ENCODE measurements around the gene LEP.
"Not testable (repeated sequence)": the region's sequence is repeated elsewhere in the genome, so short reads cannot be mapped to it uniquely, and the experiment has no call there.

Gene LEP

GRCh38 chr7:128210590-128211570, 30.2 kb upstream of the LEP start:
- DNase-seq (ENCODE audit: low spot score) = no peak

DNA sequence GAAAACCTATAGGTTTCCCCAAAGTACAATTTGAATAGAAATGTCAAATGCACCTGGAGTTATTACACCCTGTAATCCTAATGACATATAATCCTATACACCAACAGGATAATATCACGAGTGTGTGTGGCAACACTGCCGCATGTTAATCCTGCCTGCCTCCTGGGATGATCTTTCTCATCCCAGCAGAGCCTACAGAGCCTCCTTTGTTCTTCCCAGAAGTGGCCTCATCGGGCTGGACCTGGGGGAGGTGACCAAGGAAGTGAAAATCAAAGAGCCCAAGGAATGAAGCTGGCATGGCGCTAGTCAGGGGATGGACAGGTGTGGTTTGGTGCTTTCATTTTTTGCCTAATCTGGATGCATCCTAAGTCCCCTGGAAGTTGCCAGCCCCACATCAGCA, 29.5 kb upstream of the LEP start:
- no peak for DNase-seq (ENCODE audit: low spot score)

GRCh38 chr7:128214463-128214862, 26.6 kb upstream of the LEP start:
- DNase-seq (ENCODE audit: low spot score) = no peak

DNA sequence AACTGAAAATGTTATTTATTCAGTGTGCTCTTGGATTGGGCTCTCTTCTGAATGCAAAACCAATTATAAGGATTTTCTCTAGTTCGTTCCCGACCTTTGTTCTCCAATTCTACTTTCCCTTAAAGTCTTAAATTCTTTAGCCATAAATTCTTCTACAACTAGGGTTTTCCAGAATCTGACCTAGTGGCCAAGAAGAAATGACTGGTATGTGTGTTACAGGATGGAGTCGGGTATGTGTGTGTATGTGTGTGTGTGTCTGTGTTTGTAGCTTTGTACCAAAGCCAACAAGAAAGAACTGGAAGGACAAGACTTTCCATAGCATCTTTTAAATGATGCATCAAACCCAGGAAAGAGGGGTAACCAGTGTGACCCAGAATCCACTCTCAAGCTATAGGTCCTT, 25.8 kb upstream of the LEP start:
- DNase-seq (ENCODE audit: low spot score) = no peak

GRCh38 chr7:128215739-128216138, 25.3 kb upstream of the LEP start:
- DNase-seq (ENCODE audit: low spot score) = no peak

- no peak for DNase-seq (ENCODE audit: low spot score)
Measured at GRCh38 chr7:128217030-128217805, 23.9 kb upstream of the LEP start.

DNA sequence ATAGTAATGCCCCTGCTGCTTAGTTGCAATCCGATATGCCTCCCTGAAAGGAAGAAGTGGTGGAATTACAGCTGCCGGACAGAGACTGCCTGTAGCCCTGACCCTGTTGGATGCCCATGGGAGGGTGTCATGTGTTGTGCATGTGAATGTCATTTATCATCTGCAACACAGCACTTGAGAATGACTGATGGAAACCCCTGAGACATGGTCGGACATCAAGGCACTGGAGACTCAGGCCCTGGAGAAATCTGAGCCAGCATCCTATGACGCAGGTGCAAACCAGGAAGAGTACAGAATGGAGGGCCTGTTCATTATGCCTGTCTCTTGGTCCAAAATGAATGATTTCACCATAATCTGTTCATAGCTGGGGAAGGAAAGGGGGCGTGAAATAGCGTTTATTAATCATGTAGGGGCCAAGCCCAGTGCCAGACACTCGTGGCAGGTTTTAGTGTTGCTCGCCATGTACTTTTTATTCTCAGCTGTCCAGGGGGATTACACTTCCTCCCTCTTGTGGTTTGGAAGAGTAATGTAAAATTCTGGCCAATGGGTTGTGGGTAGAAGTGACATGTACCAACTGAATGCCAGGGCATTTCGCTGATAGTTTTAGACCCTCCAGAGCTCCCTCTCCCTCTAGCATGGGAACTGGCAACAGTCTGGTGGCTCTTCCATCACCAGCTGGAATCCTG, 23.0 kb upstream of the LEP start:
- no peak for DNase-seq (ENCODE audit: low spot score)

- DNase-seq (ENCODE audit: low spot score) = no peak
Measured at GRCh38 chr7:128219636-128220035, 21.4 kb upstream of the LEP start.

GRCh38 chr7:128221929-128222403, 19.1 kb upstream of the LEP start:
- DNase-seq (ENCODE audit: low spot score) = peak; percentile 49

- no peak for DNase-seq (ENCODE audit: low spot score)
Measured at GRCh38 chr7:128226132-128226980, 14.7 kb upstream of the LEP start.

DNA sequence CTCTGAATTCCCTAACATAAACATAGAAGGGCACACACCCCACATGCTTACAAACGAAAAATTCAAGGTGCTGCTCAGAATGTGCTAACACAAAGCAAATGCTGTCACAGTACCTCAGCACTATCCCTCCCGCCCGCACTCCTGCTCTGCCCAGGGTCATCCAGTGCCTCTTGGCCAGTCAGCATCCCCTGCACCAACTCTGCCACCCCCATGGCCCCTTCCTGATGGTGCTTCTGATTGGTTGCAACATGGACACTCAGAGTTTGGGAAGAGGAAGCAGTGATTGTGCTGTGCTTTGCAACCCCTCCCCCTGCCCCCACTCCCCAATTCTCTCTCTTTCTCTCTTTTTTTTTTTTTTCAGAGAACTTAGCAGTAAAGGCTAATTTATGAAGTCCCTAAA, 13.8 kb upstream of the LEP start:
- no peak for DNase-seq (ENCODE audit: low spot score)

- no peak for DNase-seq (ENCODE audit: low spot score)
Measured at GRCh38 chr7:128231021-128231420, 10.1 kb upstream of the LEP start.

GRCh38 chr7:128231677-128232076, 9.4 kb upstream of the LEP start:
- DNase-seq (ENCODE audit: low spot score) = no peak

- DNase-seq (ENCODE audit: low spot score) = no peak
Measured at GRCh38 chr7:128233471-128233870, 7.6 kb upstream of the LEP start.

DNA sequence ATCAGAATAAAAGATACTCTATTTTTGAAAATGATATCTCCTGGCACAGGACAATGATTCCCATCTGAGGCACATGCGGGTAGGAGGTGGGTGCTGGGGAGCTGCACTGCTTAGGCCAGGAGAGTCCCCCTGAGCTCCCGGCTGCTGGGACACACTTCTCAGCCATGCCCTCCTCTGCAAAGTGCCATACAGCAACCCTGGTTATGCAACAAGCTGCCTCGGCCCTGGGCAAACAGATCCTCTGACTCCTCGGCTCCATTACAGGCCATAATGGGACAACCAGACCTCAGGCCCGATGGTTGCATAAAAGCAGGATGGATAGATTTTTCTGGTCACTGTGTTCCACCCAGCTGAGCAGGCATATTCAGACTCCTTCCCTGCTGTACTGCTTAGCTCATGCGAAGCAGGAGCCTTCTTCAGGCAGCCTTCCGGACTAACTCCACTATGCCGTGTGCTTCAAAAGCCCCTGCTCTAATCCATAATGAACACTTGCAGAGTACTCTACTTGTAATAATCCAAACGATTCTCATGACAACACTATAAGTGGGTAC, 6.5 kb upstream of the LEP start:
- DNase-seq (ENCODE audit: low spot score) = no peak

DNA sequence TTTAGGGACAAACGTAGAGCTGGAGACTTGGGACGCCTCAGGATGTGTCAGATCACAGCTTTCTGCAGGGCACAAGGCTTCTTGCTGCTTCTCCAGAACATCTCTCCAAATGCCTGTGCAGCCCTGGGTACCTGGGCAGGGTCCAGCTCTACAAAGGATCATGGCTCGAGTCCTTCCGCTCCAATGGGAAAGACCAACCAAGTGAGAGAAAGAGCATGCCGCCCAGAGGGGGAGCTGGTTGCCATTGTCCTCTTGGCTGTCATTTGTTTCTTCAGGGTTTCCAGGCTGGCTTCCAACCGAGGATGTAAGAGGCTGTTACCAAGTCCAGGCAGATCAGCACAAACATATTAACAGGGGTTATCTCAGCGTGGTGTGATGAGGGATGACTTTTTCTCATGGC, 5.6 kb upstream of the LEP start:
- DNase-seq (ENCODE audit: low spot score) = no peak

DNA sequence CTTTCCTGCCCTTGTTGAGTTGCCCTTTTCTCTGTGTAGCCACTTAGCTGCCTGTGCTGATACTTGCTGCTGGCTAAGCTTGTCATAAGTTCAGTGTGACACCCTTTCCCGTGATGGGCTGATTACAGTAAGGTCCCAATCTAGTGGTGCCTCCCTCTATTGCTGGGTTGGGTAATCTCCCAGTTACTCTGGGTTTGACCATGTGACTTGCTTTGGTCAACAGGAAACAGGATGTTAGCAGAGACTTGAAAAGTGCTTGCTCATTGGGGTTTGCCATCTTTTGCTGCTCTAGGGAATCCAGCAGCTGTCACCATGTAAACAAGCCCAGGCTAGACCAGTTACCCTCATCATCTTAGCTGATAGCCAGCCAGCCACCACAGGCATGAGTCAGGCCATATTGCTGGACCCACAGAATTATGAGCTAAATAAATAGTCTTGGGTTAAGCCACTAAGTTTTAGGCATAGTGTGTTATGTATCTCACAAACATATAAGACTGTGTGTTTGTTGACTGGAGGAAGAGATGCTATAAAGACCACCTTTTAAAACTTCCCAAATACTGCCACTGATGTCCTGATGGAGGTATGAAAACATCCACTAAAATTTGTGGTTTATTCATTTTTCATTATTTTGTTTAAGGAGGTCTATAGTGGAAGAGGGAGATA, 4.0 kb upstream of the LEP start:
- peak; percentile 23 for DNase-seq (ENCODE audit: low spot score)

- not testable (repeated sequence) for DNase-seq (ENCODE audit: low spot score)
Measured at GRCh38 chr7:128239146-128239545, 1.9 kb upstream of the LEP start.

GRCh38 chr7:128242661-128243060, 1.6 kb downstream of the LEP start:
- DNase-seq (ENCODE audit: low spot score) = no peak

DNA sequence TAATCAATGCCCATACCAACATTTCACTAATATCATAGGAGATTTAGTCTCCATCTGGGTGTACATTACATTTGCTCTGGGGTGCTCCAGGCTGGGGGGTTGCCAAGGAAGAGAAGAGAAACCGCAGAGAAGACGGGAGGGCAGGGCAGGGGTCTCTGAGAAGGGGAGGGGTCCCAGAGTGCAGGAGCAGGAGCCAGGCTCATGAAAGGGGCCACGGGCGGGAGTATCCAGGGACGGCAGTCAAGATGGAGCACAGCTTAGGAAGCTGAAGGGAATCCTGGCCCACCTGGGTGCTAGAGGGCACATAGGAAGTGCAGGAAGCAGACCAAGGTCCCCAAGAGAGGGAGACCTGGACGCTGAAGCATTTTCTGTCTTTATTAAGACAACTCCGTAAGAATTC, 2.2 kb downstream of the LEP start:
- no peak for DNase-seq (ENCODE audit: low spot score)

- no peak for DNase-seq (ENCODE audit: low spot score)
Measured at GRCh38 chr7:128244861-128245260, 3.8 kb downstream of the LEP start.
